Mesenteric fat pad (tissue), 1 donor: ENCODE data around the gene PTPRN2. TPM values are rescaled to one million over a fixed set of nuclear protein-coding genes. Genes with fewer than 3 reads are reported as not detected.

Experiments
- DNase-seq: peaks from one replicate; pipeline ENCODE4 v3.0.0-alpha.2; 2020; ENCODE audit warnings: low spot score
- total RNA-seq: library from RNA; stranded (reverse); fragmentation: NEBNext Ultra II Directional; extraction: Animal tissue kit (Norgen Biotek cat#: 25700); gene quantifications from one replicate; pipeline ENCODE4 v1.2.1, GENCODE V29; 2021
- donor health status: DM: yes; HTN: yes; CAD: no.

The PTPRN2 gene
- total RNA-seq, 1 donor from 2014 or later = 2.6 TPM

- no peak for DNase-seq
Measured at GRCh38 chr7:158286210-158286609, 301.4 kb downstream of the PTPRN2 start.

DNA sequence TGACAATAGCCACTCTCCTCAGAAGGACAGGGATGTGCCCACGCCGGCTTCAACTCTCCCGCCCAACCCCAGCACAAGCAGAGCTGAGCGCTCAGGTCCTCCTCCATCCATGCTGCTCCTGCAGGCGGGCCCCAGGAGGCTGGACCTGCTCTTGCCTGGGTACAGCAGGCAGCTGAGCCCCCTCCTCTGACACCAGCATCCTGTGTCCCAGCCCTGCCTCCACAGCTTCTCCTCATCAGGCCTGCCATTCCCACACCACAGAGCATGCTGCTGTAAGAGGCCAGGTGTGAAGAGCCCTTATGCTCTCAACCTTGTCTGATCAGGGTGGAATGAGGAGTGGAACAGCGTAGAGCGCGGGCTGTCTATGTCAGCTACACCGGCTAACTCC, 302.2 kb downstream of the PTPRN2 start:
- peak; percentile 74 for DNase-seq

GRCh38 chr7:158284617-158285382, 302.8 kb downstream of the PTPRN2 start:
- peak; percentile 65 for DNase-seq

DNA sequence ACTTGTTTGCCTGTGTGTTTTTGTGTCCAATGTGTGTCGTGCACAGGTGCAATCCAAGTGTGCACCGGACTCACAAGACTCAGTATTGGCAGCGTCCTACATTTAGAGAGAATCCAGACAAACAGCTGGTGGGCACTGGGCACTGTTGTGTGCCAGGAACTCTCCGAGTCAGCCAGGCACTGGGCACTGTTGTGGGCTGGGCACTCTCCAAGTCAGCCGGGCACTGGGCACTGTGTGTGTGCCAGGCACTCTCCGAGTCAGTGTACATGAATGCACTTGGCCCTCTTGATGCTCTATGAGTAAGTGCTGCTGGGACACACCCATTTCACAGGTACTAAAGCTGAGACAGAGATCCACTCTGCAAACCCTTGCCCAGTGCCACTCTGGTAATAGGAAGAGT, 303.5 kb downstream of the PTPRN2 start:
- peak; percentile 39 for DNase-seq

DNA sequence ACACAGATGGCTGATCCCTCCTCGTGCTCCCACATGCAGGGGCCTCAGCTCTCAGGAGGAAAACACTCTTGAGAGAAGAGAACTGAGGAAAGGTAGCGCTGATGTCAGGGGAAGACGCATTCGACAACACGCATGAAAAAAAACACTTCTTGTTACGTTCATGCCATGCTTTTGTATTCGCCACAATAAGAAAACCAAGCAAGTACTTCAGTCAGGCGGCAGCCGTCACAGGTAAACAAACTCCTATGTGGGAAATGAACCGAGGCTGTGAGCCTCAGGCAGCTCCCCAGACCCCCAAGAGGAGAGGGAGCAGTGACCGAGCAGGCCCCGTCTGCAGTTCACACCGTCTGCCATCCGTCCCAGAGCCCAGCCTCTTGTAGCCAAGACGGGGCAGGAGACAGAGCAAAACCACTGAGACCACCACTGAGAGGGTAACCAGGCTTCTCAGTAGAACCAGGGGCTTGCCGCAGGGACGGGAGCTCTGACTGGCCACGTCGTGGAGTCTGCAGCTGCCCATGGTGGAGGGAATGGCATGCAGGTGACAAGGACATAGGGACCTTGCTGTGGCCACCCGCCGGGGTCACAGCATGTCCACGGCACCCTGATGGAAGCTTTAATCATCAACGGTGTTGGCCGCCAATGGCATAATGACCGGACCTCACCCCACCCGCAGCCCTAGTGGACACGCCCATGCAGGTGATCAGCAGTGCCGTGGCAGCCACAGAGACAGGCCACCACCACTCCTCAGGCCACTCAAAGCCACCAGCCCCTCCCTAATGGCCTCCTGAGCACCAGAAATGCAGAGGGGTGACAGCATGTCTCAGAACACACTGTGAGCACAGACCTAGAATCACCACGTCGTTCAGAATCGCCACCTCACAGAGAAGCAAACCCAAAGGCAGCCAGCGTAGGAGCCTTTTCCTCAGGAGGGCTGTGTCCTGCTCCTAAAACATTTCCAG, 304.3 kb downstream of the PTPRN2 start:
- peak; percentile 82 for DNase-seq

- DNase-seq = peak; percentile 84
Measured at GRCh38 chr7:158282461-158283001, 305.1 kb downstream of the PTPRN2 start.

DNA sequence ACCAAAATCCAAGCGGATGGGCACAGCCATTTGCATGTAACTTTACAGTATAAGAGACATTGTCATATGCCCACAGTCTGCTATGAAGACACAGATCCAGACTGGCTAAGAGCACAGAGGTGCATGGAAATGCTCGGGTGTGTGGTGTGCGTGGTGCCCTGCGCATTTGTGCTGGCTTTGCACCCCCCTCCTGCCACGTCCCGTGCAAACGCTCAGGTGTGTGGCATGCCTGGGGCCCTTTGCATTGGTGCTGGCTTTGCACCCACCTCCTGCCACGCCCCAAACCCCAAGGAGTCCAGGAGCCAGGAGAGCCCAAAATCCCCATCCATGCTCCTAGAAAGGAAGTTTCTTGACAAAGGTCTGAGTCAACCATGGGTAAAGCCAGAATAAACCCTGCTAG, 306.2 kb downstream of the PTPRN2 start:
- peak; percentile 51 for DNase-seq

GRCh38 chr7:158280448-158281144, 307.0 kb downstream of the PTPRN2 start:
- peak; percentile 81 for DNase-seq

DNA sequence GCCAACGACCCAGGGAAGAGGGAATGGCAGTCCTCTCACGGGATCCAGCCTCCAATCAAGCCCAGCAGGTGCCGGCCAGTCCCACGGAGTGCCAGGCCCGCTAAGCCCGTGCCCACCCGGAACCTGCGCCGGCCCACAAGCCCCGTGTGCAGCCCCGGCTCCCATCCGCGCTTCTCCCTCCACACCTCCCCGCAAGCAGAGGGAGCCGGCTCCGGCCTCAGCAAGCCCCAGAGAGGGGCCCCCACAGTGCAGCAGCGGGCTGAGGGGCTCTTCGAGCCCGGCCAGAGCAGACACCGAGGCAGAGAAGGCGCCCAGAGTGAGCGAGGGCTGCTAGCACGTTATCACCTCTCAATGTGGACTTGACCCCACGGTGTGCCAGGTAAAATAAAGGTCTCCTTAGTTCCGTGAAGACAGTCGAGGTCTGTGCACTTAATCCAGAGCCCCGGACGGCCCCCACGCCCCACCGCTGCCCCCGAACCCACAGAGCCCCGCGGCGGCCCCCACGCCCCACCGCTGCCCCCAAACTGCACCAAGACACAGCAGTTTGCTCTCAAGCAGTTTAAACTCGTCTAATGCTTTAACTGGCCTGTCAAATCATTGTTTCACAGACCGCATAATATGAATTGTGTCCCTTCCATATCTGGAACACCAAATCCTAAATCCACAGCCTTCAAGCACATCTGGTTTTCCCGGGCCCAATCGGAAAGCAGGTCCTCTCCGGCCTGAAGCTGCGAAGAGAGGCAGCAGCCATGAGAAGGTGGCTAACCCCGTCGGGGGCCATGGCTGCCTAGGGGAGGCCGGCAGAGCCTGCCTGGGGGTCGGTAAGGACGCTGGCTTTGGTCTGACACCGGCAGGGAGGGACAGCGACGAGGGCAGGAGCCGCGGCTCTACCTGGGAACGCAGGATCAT, 307.8 kb downstream of the PTPRN2 start:
- DNase-seq = peak; percentile 75

- peak; percentile 45 for DNase-seq
Measured at GRCh38 chr7:158278745-158279320, 308.8 kb downstream of the PTPRN2 start.

GRCh38 chr7:158277219-158278141, 310.1 kb downstream of the PTPRN2 start:
- peak; percentile 82 for DNase-seq

- DNase-seq = peak; percentile 88
Measured at GRCh38 chr7:158276414-158277218, 311.0 kb downstream of the PTPRN2 start.

GRCh38 chr7:158275711-158276413, 311.8 kb downstream of the PTPRN2 start:
- peak; percentile 60 for DNase-seq

DNA sequence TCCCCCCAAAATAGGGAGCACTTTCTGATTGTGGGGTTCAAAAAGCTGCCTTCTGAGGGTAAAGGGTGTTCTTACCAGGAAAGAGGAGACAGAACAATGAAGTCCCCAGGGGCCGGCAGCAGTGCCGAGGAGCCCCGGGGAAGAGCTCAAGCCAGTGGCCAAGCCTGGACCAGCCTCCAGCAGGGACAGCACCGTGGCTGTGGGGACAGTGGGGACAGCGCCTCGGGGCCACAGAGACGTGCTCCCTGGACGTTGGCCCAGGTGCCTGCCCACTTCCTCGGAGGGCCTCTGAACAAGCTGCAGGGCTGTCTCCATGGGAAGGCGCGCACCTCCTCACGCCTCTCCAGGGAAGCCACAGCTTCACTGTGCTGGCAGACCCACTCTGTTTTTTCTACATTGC, 312.6 kb downstream of the PTPRN2 start:
- peak; percentile 64 for DNase-seq

GRCh38 chr7:158274404-158274811, 313.2 kb downstream of the PTPRN2 start:
- DNase-seq = peak; percentile 59

- DNase-seq = peak; percentile 89
Measured at GRCh38 chr7:158273756-158274342, 313.8 kb downstream of the PTPRN2 start.
